ENCODE measurements around the gene RGMA. TPM values are rescaled to one million over a fixed set of nuclear protein-coding genes. Genes with fewer than 3 reads are reported as not detected.

The RGMA gene
- total and polyA plus RNA-seq, 2 donors (not counting 1 experiment from before 2014, with no cell fraction given): 0.27 to 1.5 TPM

GRCh38 chr15:93043621-93044300, 45.2 kb downstream of the RGMA start:
- Histone ChIP-seq H3K79me2 (ENCODE audit: control insufficient read depth, insufficient read depth, low read length) (no peaks in the 10 kb centered on the region), H3K36me3 (ENCODE audit: control insufficient read depth, insufficient read depth, low read length) (no peaks in the 10 kb centered on the region), H4K20me1 (ENCODE audit: control insufficient read depth, extremely low read depth, insufficient read depth, low read length) (no peaks in the 10 kb centered on the region), H3K4me1 (ENCODE audit: control insufficient read depth, extremely low read depth, insufficient read depth, low read length) (no peaks in the 10 kb centered on the region), H3K9ac (ENCODE audit: insufficient read depth, low read length) (no peak overlapping the region), H3K4me3 (replicated peaks in 1 of 4; ENCODE audit: control extremely low read depth in 1 of 4, insufficient read depth in 1 of 4, low read depth in 3 of 4, low read length in 4 of 4) (no peak overlapping the region), H3K4me2 (ENCODE audit: extremely low read depth, insufficient read depth, low read length) (no peak overlapping the region), H3K27me3 (ENCODE audit: control insufficient read depth, insufficient read depth, low read length) (no peaks in the 10 kb centered on the region), H3K9me3 (ENCODE audit: control insufficient read depth, insufficient read depth, low read depth, low read length) (no peaks in the 10 kb centered on the region), H3K27ac (ENCODE audit: insufficient read depth, low read length) (no peak overlapping the region), H2AFZ (ENCODE audit: low read length) (no peak overlapping the region)
- DNase-seq (ENCODE audit: low read depth in 2 of 2): no peak
- TF ChIP-seq EZH2 (IDR thresholded peaks at IDR 0.05; ENCODE audit: low read length, missing control alignments): no peak
- no peak for TF ChIP-seq CTCF (conservative IDR thresholded peaks at IDR 0.05 in 1 of 2, IDR thresholded peaks at IDR 0.05 in 1 of 2; ENCODE audit: low read depth in 1 of 2, low read length in 2 of 2)

GRCh38 chr15:93042691-93043378, 46.2 kb downstream of the RGMA start:
- no peak overlapping the region for H2AFZ ChIP-seq (ENCODE audit: low read length)
- DNase-seq (ENCODE audit: low read depth in 2 of 2): no peak
- no peak overlapping the region for H3K4me2 ChIP-seq (ENCODE audit: extremely low read depth, insufficient read depth, low read length)
- no peaks in the 10 kb centered on the region for H3K79me2 ChIP-seq (ENCODE audit: control insufficient read depth, insufficient read depth, low read length)
- H3K4me3 ChIP-seq (replicated peaks in 1 of 4; ENCODE audit: control extremely low read depth in 1 of 4, insufficient read depth in 1 of 4, low read depth in 3 of 4, low read length in 4 of 4): no peak overlapping the region
- no peaks in the 10 kb centered on the region for H3K4me1 ChIP-seq (ENCODE audit: control insufficient read depth, extremely low read depth, insufficient read depth, low read length)
- no peak for TF ChIP-seq EZH2 (IDR thresholded peaks at IDR 0.05; ENCODE audit: low read length, missing control alignments)
- TF ChIP-seq CTCF (conservative IDR thresholded peaks at IDR 0.05 in 1 of 2, IDR thresholded peaks at IDR 0.05 in 1 of 2; ENCODE audit: low read depth in 1 of 2, low read length in 2 of 2): no peak
- H4K20me1 ChIP-seq (ENCODE audit: control insufficient read depth, extremely low read depth, insufficient read depth, low read length): no peaks in the 10 kb centered on the region
- H3K27me3 ChIP-seq (ENCODE audit: control insufficient read depth, insufficient read depth, low read length): no peaks in the 10 kb centered on the region
- no peak overlapping the region for H3K9ac ChIP-seq (ENCODE audit: insufficient read depth, low read length)
- H3K27ac ChIP-seq (ENCODE audit: insufficient read depth, low read length): no peak overlapping the region
- no peaks in the 10 kb centered on the region for H3K36me3 ChIP-seq (ENCODE audit: control insufficient read depth, insufficient read depth, low read length)
- H3K9me3 ChIP-seq (ENCODE audit: control insufficient read depth, insufficient read depth, low read depth, low read length): no peaks in the 10 kb centered on the region

GRCh38 chr15:93042211-93042610, 46.8 kb downstream of the RGMA start:
- H3K36me3 ChIP-seq (ENCODE audit: control insufficient read depth, insufficient read depth, low read length): no peaks in the 10 kb centered on the region
- no peak overlapping the region for H2AFZ ChIP-seq (ENCODE audit: low read length)
- no peak for DNase-seq (ENCODE audit: low read depth in 2 of 2)
- no peaks in the 10 kb centered on the region for H3K27me3 ChIP-seq (ENCODE audit: control insufficient read depth, insufficient read depth, low read length)
- H4K20me1 ChIP-seq (ENCODE audit: control insufficient read depth, extremely low read depth, insufficient read depth, low read length): no peaks in the 10 kb centered on the region
- H3K4me3 ChIP-seq (replicated peaks in 1 of 4; ENCODE audit: control extremely low read depth in 1 of 4, insufficient read depth in 1 of 4, low read depth in 3 of 4, low read length in 4 of 4): no peak overlapping the region
- no peaks in the 10 kb centered on the region for H3K4me1 ChIP-seq (ENCODE audit: control insufficient read depth, extremely low read depth, insufficient read depth, low read length)
- no peaks in the 10 kb centered on the region for H3K9me3 ChIP-seq (ENCODE audit: control insufficient read depth, insufficient read depth, low read depth, low read length)
- H3K79me2 ChIP-seq (ENCODE audit: control insufficient read depth, insufficient read depth, low read length): no peaks in the 10 kb centered on the region
- no peak overlapping the region for H3K27ac ChIP-seq (ENCODE audit: insufficient read depth, low read length)
- TF ChIP-seq EZH2 (IDR thresholded peaks at IDR 0.05; ENCODE audit: low read length, missing control alignments): no peak
- no peak overlapping the region for H3K4me2 ChIP-seq (ENCODE audit: extremely low read depth, insufficient read depth, low read length)
- H3K9ac ChIP-seq (ENCODE audit: insufficient read depth, low read length): no peak overlapping the region
